Stimulated activated CD4-positive, alpha-beta T cell treated with anti-CD3 and anti-CD28 coated beads, Interleukin-15, amount 100 ng/mL, for 24 hours (primary cell): Measurements from ENCODE around the gene MYL1.

Source experiments
- DNase-seq: peaks from one replicate; pipeline ENCODE4 v3.0.0-alpha.2; 2020

The MYL1 gene

DNA sequence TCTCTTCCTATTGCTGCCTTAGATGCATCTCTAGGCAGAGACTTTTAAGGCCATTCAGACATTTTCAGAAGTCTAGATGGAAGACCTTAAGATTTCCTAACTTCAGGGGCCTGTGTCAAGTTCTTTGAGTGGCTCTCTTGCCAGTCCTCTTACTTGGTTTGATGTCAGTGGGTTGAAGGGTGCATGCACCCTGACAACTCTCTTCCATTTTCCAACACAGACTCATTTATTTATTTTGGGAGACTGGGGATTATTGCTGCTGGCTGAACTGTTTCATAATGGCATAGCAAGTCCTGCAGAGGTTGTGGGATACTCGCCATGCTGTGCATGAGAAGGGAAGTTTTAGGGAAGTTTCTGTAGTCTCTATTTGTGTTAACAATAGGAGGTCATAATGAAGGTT is 50.7 kb downstream of the MYL1 start:
- no peak for DNase-seq

DNA sequence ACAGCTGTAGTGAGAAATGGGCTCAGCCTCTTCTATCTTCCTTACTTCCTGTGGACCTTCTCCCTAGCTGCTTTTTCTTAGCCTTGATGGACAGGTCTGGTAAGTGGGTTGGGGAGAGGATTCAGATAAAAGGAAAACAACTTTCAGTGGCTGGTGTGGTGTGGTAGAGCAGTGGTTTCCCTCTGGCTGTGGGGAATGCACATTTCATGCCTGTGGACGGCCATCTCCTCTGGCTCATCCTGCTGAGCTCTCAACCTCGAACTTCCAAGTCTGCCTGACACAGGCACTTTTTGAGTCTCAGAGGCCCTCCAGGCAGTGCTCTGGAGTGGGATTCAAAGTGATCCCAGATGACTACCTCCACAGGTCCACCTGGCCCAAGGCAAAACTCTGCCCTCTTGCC is 51.1 kb downstream of the MYL1 start:
- no peak for DNase-seq

DNA sequence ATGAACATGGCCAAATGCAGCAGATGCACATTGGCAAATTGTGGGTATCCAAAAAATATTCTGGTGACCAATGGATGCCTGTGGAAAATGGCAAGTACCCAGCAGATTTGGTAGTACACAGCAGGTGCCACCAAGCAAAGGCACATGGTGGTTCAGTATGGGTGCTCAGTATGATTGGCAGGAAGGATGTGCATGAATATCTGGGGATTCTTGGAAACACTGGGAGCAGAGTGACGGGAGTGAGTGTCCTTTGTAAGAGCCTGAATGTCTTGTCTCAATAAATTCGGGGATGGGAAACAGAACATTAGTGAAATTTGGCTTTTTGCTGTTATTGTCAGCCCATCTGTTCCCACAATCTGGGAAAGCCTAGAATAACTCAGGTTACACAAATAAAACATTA is 52.9 kb downstream of the MYL1 start:
- no peak for DNase-seq

DNA sequence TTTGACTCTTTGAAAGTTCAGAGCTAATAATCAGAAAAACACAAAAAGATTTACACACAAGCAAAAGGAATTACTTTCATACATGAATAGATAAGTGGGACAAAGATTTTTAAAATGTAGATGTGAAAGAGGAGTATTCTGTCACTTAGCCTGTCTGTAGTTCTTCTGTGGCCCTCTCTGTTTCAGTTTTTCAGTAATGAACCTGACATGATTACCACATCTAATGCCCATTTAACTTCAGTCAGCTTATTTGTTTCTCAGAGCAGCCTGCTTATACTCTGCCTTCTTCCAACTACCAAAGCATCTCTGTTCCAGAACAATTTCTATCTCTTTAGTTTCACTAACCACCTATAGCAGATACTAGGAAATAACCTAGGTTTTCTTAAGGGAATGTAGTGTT is 55.3 kb downstream of the MYL1 start:
- DNase-seq, result no peak

DNA sequence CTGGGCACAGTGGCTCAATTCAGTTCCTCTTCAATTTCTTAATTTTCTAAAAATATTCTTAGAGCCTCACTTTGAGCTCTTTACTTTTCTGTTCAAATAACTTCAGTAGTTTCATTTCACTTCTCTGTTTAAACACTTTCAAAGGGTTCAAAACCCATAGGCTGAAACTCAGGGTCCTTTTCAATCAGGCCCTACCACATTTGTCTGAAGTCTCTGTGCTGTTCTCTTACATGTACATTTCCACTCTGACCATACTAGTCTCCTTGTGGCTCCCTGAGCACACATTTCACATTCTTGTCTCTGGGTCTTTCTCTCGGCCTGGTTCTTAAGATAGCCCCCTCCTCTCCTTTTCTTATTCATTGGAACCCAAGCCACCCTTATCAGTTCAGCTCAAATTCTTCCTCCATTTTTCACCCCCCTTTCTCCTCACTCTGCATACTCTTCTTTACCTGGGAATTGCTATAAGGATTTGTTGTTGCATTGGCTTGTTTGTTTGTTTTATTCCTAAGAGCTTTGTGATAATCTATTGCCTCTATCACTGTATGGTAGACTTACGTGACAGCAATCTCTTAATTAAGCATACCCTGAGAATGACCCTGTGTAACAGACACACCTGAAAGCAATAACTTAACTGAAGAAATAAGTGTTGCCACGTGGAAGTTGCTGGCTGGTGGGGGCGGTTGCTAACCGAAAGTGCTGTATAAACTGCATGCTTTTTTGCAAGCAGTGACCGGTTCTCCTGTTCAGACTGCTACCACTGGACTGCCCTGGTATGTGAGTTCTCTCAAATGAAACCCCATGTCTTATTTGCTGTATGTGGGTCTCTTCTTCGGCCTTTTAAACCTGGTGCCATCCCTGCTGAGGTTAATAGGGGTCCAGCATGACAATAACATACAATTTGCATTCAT is 62.0 kb downstream of the MYL1 start:
- DNase-seq, result no peak

DNA sequence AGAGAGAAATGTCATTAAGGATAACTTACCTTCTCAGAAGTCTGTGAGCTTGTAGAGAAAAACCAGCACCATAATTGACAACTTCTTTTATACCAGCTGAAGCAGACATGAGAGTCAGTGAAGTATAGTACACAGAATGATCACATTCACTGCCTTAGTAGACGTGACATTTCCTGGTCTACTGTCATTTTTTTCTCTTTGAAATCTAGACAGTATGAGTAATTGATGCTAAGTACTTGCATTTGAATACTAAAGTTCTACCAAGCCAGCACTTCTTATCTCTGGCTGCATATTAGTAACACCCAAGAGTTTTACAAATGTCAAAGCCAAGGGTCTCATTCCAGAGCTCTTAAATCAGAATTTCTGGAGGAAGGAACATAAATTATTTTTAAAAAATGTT is 64.4 kb downstream of the MYL1 start:
- no peak for DNase-seq
